A673 (cell line): Measurements from ENCODE around the gene EYS. TPM values are rescaled to one million over a fixed set of nuclear protein-coding genes. Genes with fewer than 3 reads are reported as not detected.

ENCODE experiments used
- BruUV-seq: library from RNA; stranded (reverse); fragments of 400-500 nt; replicated peaks from 2 replicates; lab custom pipeline; 2021; lab: Mats Ljungman, UMichigan
- CTCF ChIA-PET: fragments of 300-600 bp; sonication (Branson Sonifier 250); formaldehyde crosslinking; loops from one replicate; lab custom pipeline; 2022; ENCODE audit warnings: antibody characterized with exemption; lab: Charles Lee
- POLR2A ChIA-PET: fragments of 300-600 bp; sonication (Branson Sonifier 250); formaldehyde crosslinking; loops from one replicate; lab custom pipeline; 2022; ENCODE audit warnings: antibody characterized with exemption; ENCODE audit not compliant: low non-redundant PET; lab: Charles Lee
- DNase-seq: peaks from one replicate; pipeline ENCODE4 v3.0.0-alpha.2; 2015; ENCODE audit warnings: low spot score
- H3K27ac ChIP-seq: fragments of 200-600 bp; sonication (generic); 2 replicates; pipeline ENCODE4 v1.5.1; 2016; ENCODE audit warnings: mixed run types, low read depth, mild to moderate bottlenecking, mixed read lengths, antibody characterized with exemption, low read length; ENCODE audit not compliant: poor library complexity, severe bottlenecking
- H3K27me3 ChIP-seq: fragments of 200-600 bp; sonication (generic); replicated peaks from 2 replicates; pipeline ENCODE4 v1.6.1; 2017; ENCODE audit warnings: mixed run types, low read depth, mild to moderate bottlenecking, mixed read lengths, antibody characterized with exemption, low read length; ENCODE audit not compliant: insufficient read depth, poor library complexity
- H3K36me3 ChIP-seq: fragments of 200-600 bp; sonication (generic); 2 replicates; pipeline ENCODE4 v1.6.1; 2016; ENCODE audit warnings: mixed run types, mild to moderate bottlenecking, mixed read lengths, antibody characterized with exemption, low read length; ENCODE audit not compliant: insufficient read depth, poor library complexity, severe bottlenecking
- H3K4me1 ChIP-seq: fragments of 200-600 bp; sonication (generic); 2 replicates; pipeline ENCODE4 v1.6.1; 2017; ENCODE audit warnings: mixed run types, mild to moderate bottlenecking, mixed read lengths, antibody characterized with exemption, low read length; ENCODE audit not compliant: insufficient read depth, poor library complexity, severe bottlenecking
- H3K4me3 ChIP-seq: fragments of 200-600 bp; sonication (generic); 2 replicates; pipeline ENCODE4 v1.5.1; 2016; ENCODE audit warnings: low read depth, mixed run types, mild to moderate bottlenecking, mixed read lengths, low read length; ENCODE audit not compliant: poor library complexity, severe bottlenecking
- H3K9me3 ChIP-seq: fragments of 200-600 bp; sonication (generic); 2 replicates; pipeline ENCODE4 v1.6.1; 2016; ENCODE audit warnings: mixed run types, low read depth, mild to moderate bottlenecking, mixed read lengths, antibody characterized with exemption, low read length; ENCODE audit not compliant: poor library complexity, severe bottlenecking
- CTCF ChIP-seq: fragments of 300-800, 200-600 bp; sonication (generic); conservative IDR thresholded peaks from 2 replicates; pipeline ENCODE4 v1.5.1; 2017; ENCODE audit warnings: low read depth, mild to moderate bottlenecking, antibody characterized with exemption, low read length, moderate library complexity, mixed read lengths
- EZH2 ChIP-seq: fragments of 200-600 bp; sonication (generic); IDR thresholded peaks from 2 replicates; pipeline ENCODE4 v1.6.1; 2017; ENCODE audit warnings: borderline replicate concordance, low read depth, mild to moderate bottlenecking, mixed read lengths, antibody characterized with exemption, low read length; ENCODE audit not compliant: poor library complexity, severe bottlenecking
- intact Hi-C: fragments of 100-400 bp; cut with micrococcal nuclease; formaldehyde crosslinking; loops from one replicate; pipeline ENCODE4 v1.10.0; 2022; ENCODE audit not compliant: unreplicated experiment
- total RNA-seq: library from RNA; stranded (reverse); gene quantifications from 2 replicates; pipeline ENCODE4 v1.2.3, GENCODE V29; 2021

Gene EYS
- total RNA-seq, 1 experiment from 2014 or later: 0.47 TPM

- no TSS peak for BruUV-seq
- Histone ChIP-seq H3K9me3 (no peaks in the 10 kb centered on the region), H3K4me1 (no peaks in the 10 kb centered on the region), H3K27ac (no peak overlapping the region), H3K27me3 (no peaks in the 10 kb centered on the region), H3K36me3 (no peaks in the 10 kb centered on the region), H3K4me3 (no peak overlapping the region)
- DNase-seq: no peak
- POLR2A ChIA-PET: no interaction called here
- CTCF ChIA-PET: no interaction called here
- intact Hi-C loops: no loop called here
- TF ChIP-seq EZH2: no peak
- TF ChIP-seq CTCF: no peak
Measured at GRCh38 chr6:64665137-64665536, 1041.9 kb downstream of the EYS start.

GRCh38 chr6:64664480-64664879 lies 1042.5 kb downstream of the EYS start:
- no peak overlapping the region for H3K4me3 ChIP-seq
- no peaks in the 10 kb centered on the region for H3K9me3 ChIP-seq
- no peak for DNase-seq
- no peak for TF ChIP-seq CTCF
- no peak for TF ChIP-seq EZH2
- no peaks in the 10 kb centered on the region for H3K4me1 ChIP-seq
- H3K27me3 ChIP-seq: no peaks in the 10 kb centered on the region
- H3K36me3 ChIP-seq: no peaks in the 10 kb centered on the region
- CTCF ChIA-PET: no interaction called here
- no peak overlapping the region for H3K27ac ChIP-seq
- intact Hi-C loops: no loop called here
- no TSS peak for BruUV-seq
- POLR2A ChIA-PET: no interaction called here

DNA sequence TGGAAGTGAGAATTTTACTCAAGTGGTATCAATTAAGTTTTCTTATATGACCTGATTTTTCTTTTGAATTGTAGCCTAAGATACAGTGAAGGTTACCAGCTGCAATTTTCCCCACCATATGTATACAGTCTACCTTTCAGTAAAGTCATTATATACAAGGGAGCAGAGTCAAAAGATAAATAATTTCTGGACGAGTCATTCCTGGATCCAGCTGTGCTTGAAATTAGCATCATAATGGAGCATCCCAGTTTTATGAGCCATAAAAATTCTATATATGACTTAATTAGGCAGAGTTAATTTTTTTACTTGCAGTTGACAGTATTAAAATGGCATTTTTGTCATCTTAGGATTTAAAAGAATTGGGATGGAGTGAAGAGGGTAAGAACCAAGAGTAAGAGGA lies 1063.0 kb downstream of the EYS start:
- intact Hi-C loops: no loop called here
- CTCF ChIA-PET: no interaction called here
- TF ChIP-seq CTCF: no peak
- no peak for TF ChIP-seq EZH2
- DNase-seq: peak; percentile 1
- BruUV-seq: no TSS peak
- POLR2A ChIA-PET: no interaction called here
- Histone ChIP-seq H3K36me3 (no peaks in the 10 kb centered on the region), H3K27ac (no peak overlapping the region), H3K27me3 (no peaks in the 10 kb centered on the region), H3K4me3 (no peak overlapping the region), H3K9me3 (no peaks in the 10 kb centered on the region), H3K4me1 (no peaks in the 10 kb centered on the region)
